A673 (cell line): ENCODE results near the gene NUDCD2. TPM values are rescaled to one million over a fixed set of nuclear protein-coding genes. Genes with fewer than 3 reads are reported as not detected.
A peak's percentile ranks its signal among the peaks of the same experiment; 100 is the strongest.
"Not testable (repeated sequence)": the region's sequence is repeated elsewhere in the genome, so short reads cannot be mapped to it uniquely, and the experiment has no call there.

ENCODE experiments used
- BruUV-seq: library from RNA; stranded (reverse); fragments of 400-500 nt; replicated peaks from 2 replicates; lab custom pipeline; 2021; lab: Mats Ljungman, UMichigan
- CTCF ChIA-PET: fragments of 300-600 bp; sonication (Branson Sonifier 250); formaldehyde crosslinking; loops from one replicate; lab custom pipeline; 2022; ENCODE audit warnings: antibody characterized with exemption; lab: Charles Lee
- POLR2A ChIA-PET: fragments of 300-600 bp; sonication (Branson Sonifier 250); formaldehyde crosslinking; loops from one replicate; lab custom pipeline; 2022; ENCODE audit warnings: antibody characterized with exemption; ENCODE audit not compliant: low non-redundant PET; lab: Charles Lee
- DNase-seq: peaks from one replicate; pipeline ENCODE4 v3.0.0-alpha.2; 2015; ENCODE audit warnings: low spot score
- H3K27ac ChIP-seq: fragments of 200-600 bp; sonication (generic); 2 replicates; pipeline ENCODE4 v1.5.1; 2016; ENCODE audit warnings: mixed run types, low read depth, mild to moderate bottlenecking, mixed read lengths, antibody characterized with exemption, low read length; ENCODE audit not compliant: poor library complexity, severe bottlenecking
- H3K27me3 ChIP-seq: fragments of 200-600 bp; sonication (generic); replicated peaks from 2 replicates; pipeline ENCODE4 v1.6.1; 2017; ENCODE audit warnings: mixed run types, low read depth, mild to moderate bottlenecking, mixed read lengths, antibody characterized with exemption, low read length; ENCODE audit not compliant: insufficient read depth, poor library complexity
- H3K36me3 ChIP-seq: fragments of 200-600 bp; sonication (generic); 2 replicates; pipeline ENCODE4 v1.6.1; 2016; ENCODE audit warnings: mixed run types, mild to moderate bottlenecking, mixed read lengths, antibody characterized with exemption, low read length; ENCODE audit not compliant: insufficient read depth, poor library complexity, severe bottlenecking
- H3K4me1 ChIP-seq: fragments of 200-600 bp; sonication (generic); 2 replicates; pipeline ENCODE4 v1.6.1; 2017; ENCODE audit warnings: mixed run types, mild to moderate bottlenecking, mixed read lengths, antibody characterized with exemption, low read length; ENCODE audit not compliant: insufficient read depth, poor library complexity, severe bottlenecking
- H3K4me3 ChIP-seq: fragments of 200-600 bp; sonication (generic); 2 replicates; pipeline ENCODE4 v1.5.1; 2016; ENCODE audit warnings: low read depth, mixed run types, mild to moderate bottlenecking, mixed read lengths, low read length; ENCODE audit not compliant: poor library complexity, severe bottlenecking
- H3K9me3 ChIP-seq: fragments of 200-600 bp; sonication (generic); 2 replicates; pipeline ENCODE4 v1.6.1; 2016; ENCODE audit warnings: mixed run types, low read depth, mild to moderate bottlenecking, mixed read lengths, antibody characterized with exemption, low read length; ENCODE audit not compliant: poor library complexity, severe bottlenecking
- CTCF ChIP-seq: fragments of 300-800, 200-600 bp; sonication (generic); conservative IDR thresholded peaks from 2 replicates; pipeline ENCODE4 v1.5.1; 2017; ENCODE audit warnings: low read depth, mild to moderate bottlenecking, antibody characterized with exemption, low read length, moderate library complexity, mixed read lengths
- EZH2 ChIP-seq: fragments of 200-600 bp; sonication (generic); IDR thresholded peaks from 2 replicates; pipeline ENCODE4 v1.6.1; 2017; ENCODE audit warnings: borderline replicate concordance, low read depth, mild to moderate bottlenecking, mixed read lengths, antibody characterized with exemption, low read length; ENCODE audit not compliant: poor library complexity, severe bottlenecking
- intact Hi-C: fragments of 100-400 bp; cut with micrococcal nuclease; formaldehyde crosslinking; loops from one replicate; pipeline ENCODE4 v1.10.0; 2022; ENCODE audit not compliant: unreplicated experiment
- total RNA-seq: library from RNA; stranded (reverse); gene quantifications from 2 replicates; pipeline ENCODE4 v1.2.3, GENCODE V29; 2021

The NUDCD2 gene
- total RNA-seq, 1 experiment from 2014 or later = 67.2 TPM

GRCh38 chr5:163401271-163401670 lies 58.6 kb downstream of the NUDCD2 start:
- intact Hi-C loops = no loop called here
- Histone ChIP-seq H3K36me3 (no peaks in the 10 kb centered on the region), H3K4me1 (no peaks in the 10 kb centered on the region), H3K9me3 (no peaks in the 10 kb centered on the region), H3K4me3 (no peak overlapping the region), H3K27me3 (no peaks in the 10 kb centered on the region), H3K27ac (no peak overlapping the region)
- peak; percentile 35 for DNase-seq
- BruUV-seq = no TSS peak
- POLR2A ChIA-PET = no interaction called here
- CTCF ChIA-PET = no interaction called here
- TF ChIP-seq EZH2 = no peak
- no peak for TF ChIP-seq CTCF

GRCh38 chr5:163399923-163400322 lies 60.0 kb downstream of the NUDCD2 start:
- no TSS peak for BruUV-seq
- POLR2A ChIA-PET = no interaction called here
- intact Hi-C loops = no loop called here

GRCh38 chr5:163397354-163397753 lies 62.5 kb downstream of the NUDCD2 start:
- BruUV-seq = no TSS peak
- Histone ChIP-seq H3K36me3 (no peaks in the 10 kb centered on the region), H3K4me1 (no peaks in the 10 kb centered on the region), H3K9me3 (peaks cover 3% of the 10 kb centered on the region), H3K27ac (no peak overlapping the region), H3K4me3 (no peak overlapping the region), H3K27me3 (no peaks in the 10 kb centered on the region)
- CTCF ChIA-PET = no interaction called here
- intact Hi-C loops = no loop called here
- POLR2A ChIA-PET = no interaction called here
- TF ChIP-seq EZH2 (no peak), CTCF (no peak)
- DNase-seq = no peak

More at GRCh38 chr5:163399923-163400322, 60.0 kb downstream of the NUDCD2 start:
- Histone ChIP-seq H3K4me1 (no peaks in the 10 kb centered on the region), H3K27ac (no peak overlapping the region), H3K36me3 (no peaks in the 10 kb centered on the region), H3K4me3 (no peak overlapping the region), H3K9me3 (no peaks in the 10 kb centered on the region), H3K27me3 (no peaks in the 10 kb centered on the region)
- TF ChIP-seq EZH2 (no peak), CTCF (no peak)
- DNase-seq = no peak
- CTCF ChIA-PET = no interaction called here

GRCh38 chr5:163396818-163397340 lies 63.0 kb downstream of the NUDCD2 start:
- CTCF ChIA-PET = not testable (repeated sequence)

More at GRCh38 chr5:163396818-163397340, 63.0 kb downstream of the NUDCD2 start:
- intact Hi-C loops, H3K27me3 ChIP-seq, H3K36me3 ChIP-seq, H3K9me3 ChIP-seq, BruUV-seq, H3K4me1 ChIP-seq, POLR2A ChIA-PET, H3K4me3 ChIP-seq, H3K27ac ChIP-seq, DNase-seq: not testable (repeated sequence)
